ENCODE data around the gene GET3. TPM values are rescaled to one million over a fixed set of nuclear protein-coding genes. Genes with fewer than 3 reads are reported as not detected.
"Not testable (repeated sequence)": the region's sequence is repeated elsewhere in the genome, so short reads cannot be mapped to it uniquely, and the experiment has no call there.

The GET3 gene
- total and polyA plus RNA-seq, 9 donors, result 37.6 to 58.7 (median 51.5) TPM

GRCh38 chr19:12712077-12712476 is 25.2 kb upstream of the GET3 start:
- peaks cover 83% of the 10 kb centered on the region for H3K36me3 ChIP-seq (ENCODE audit: control insufficient read depth, insufficient read depth, low read length)
- H3K4me1 ChIP-seq (ENCODE audit: control insufficient read depth, insufficient read depth, low read length); DNase-seq; H3K9me3 ChIP-seq (replicated peaks; ENCODE audit: control insufficient read depth, low read depth, low read length); H3K27me3 ChIP-seq (ENCODE audit: control insufficient read depth, insufficient read depth, low read length); H3K4me3 ChIP-seq (ENCODE audit: low read length); H3K27ac ChIP-seq (ENCODE audit: low read length): not testable (repeated sequence)
- WGBS (ENCODE audit: insufficient coverage), result 96% methylated on average over 3 of the region's 14 CpGs

GRCh38 chr19:12713304-12713703 is 24.0 kb upstream of the GET3 start:
- not testable (repeated sequence) for H3K9me3 ChIP-seq (replicated peaks; ENCODE audit: control insufficient read depth, low read depth, low read length); H3K4me1 ChIP-seq (ENCODE audit: control insufficient read depth, insufficient read depth, low read length); DNase-seq; H3K27me3 ChIP-seq (ENCODE audit: control insufficient read depth, insufficient read depth, low read length); H3K27ac ChIP-seq (ENCODE audit: low read length); H3K4me3 ChIP-seq (ENCODE audit: low read length)
- peaks cover 85% of the 10 kb centered on the region for H3K36me3 ChIP-seq (ENCODE audit: control insufficient read depth, insufficient read depth, low read length)
- WGBS (ENCODE audit: insufficient coverage), result no CpG with 5 or more reads among the region's 9 CpGs

GRCh38 chr19:12715102-12715501 is 22.2 kb upstream of the GET3 start:
- no peaks in the 10 kb centered on the region for H3K27me3 ChIP-seq (ENCODE audit: control insufficient read depth, insufficient read depth, low read length)
- H3K9me3 ChIP-seq (replicated peaks; ENCODE audit: control insufficient read depth, low read depth, low read length), result no peaks in the 10 kb centered on the region
- no peak overlapping the region for H3K4me3 ChIP-seq (ENCODE audit: low read length)
- 95% methylated on average over 14 of the region's 15 CpGs for WGBS (ENCODE audit: insufficient coverage)
- H3K4me1 ChIP-seq (ENCODE audit: control insufficient read depth, insufficient read depth, low read length), result peaks cover 2% of the 10 kb centered on the region
- no peak overlapping the region for H3K27ac ChIP-seq (ENCODE audit: low read length)
- DNase-seq, result no peak
- peaks cover 82% of the 10 kb centered on the region for H3K36me3 ChIP-seq (ENCODE audit: control insufficient read depth, insufficient read depth, low read length)

DNA sequence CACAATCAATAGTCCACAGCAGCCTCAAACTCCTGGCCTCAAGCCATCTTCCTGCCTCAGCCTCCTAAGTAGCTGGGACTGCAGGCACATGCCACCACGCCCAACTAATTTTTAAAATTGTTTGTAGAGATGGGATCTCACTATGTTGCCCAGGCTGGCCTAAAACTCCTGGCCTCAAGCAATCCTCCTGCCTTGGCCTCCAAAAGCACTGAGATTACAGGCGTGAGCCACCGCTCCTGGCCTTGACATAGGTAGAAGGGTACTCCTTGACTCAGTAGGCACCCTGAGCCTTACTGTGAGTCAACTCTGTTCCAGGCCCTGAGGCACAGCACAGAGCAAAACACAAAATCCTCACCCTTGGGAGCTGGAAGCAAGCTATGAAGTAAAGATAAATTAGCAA is 21.4 kb upstream of the GET3 start:
- WGBS (ENCODE audit: insufficient coverage), result 100% methylated on average over 1 of the region's 3 CpGs

DNA sequence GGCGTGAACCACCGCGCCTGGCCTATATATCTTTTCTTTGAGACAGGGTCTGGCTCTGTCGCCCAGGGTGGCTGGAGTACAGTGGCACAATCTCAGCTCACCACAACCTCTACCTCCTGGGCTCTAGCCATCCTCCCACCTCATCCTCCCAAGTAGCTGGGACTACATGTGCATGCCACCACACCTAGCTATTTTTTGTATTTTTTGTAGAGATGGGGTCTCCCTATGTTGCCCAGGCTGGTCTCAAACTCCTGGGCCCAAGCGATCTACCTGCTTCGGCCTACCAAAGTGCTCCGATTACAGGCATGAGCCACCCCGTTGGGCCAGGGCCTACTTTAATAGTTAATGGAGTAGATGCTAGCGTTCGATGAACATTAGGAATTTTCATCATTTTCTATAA is 17.0 kb upstream of the GET3 start:
- peaks cover 33% of the 10 kb centered on the region for H3K4me1 ChIP-seq (ENCODE audit: control insufficient read depth, insufficient read depth, low read length)
- peak overlapping the region; percentile 96 for H3K27ac ChIP-seq (ENCODE audit: low read length)
- no peak for DNase-seq
- peak overlapping the region; percentile 65 for H3K4me3 ChIP-seq (ENCODE audit: low read length)
- no peaks in the 10 kb centered on the region for H3K27me3 ChIP-seq (ENCODE audit: control insufficient read depth, insufficient read depth, low read length)
- H3K9me3 ChIP-seq (replicated peaks; ENCODE audit: control insufficient read depth, low read depth, low read length), result no peaks in the 10 kb centered on the region
- 89% methylated on average over 4 of the region's 10 CpGs for WGBS (ENCODE audit: insufficient coverage)
- H3K36me3 ChIP-seq (ENCODE audit: control insufficient read depth, insufficient read depth, low read length), result peaks cover 37% of the 10 kb centered on the region

More for the DNA sequence above, 21.4 kb upstream of the GET3 start:
- H3K27me3 ChIP-seq (ENCODE audit: control insufficient read depth, insufficient read depth, low read length), result no peaks in the 10 kb centered on the region
- H3K4me1 ChIP-seq (ENCODE audit: control insufficient read depth, insufficient read depth, low read length), result peaks cover 10% of the 10 kb centered on the region
- no peak for DNase-seq
- peaks cover 74% of the 10 kb centered on the region for H3K36me3 ChIP-seq (ENCODE audit: control insufficient read depth, insufficient read depth, low read length)
- H3K27ac ChIP-seq (ENCODE audit: low read length), result no peak overlapping the region
- no peak overlapping the region for H3K4me3 ChIP-seq (ENCODE audit: low read length)
- H3K9me3 ChIP-seq (replicated peaks; ENCODE audit: control insufficient read depth, low read depth, low read length), result no peaks in the 10 kb centered on the region

DNA sequence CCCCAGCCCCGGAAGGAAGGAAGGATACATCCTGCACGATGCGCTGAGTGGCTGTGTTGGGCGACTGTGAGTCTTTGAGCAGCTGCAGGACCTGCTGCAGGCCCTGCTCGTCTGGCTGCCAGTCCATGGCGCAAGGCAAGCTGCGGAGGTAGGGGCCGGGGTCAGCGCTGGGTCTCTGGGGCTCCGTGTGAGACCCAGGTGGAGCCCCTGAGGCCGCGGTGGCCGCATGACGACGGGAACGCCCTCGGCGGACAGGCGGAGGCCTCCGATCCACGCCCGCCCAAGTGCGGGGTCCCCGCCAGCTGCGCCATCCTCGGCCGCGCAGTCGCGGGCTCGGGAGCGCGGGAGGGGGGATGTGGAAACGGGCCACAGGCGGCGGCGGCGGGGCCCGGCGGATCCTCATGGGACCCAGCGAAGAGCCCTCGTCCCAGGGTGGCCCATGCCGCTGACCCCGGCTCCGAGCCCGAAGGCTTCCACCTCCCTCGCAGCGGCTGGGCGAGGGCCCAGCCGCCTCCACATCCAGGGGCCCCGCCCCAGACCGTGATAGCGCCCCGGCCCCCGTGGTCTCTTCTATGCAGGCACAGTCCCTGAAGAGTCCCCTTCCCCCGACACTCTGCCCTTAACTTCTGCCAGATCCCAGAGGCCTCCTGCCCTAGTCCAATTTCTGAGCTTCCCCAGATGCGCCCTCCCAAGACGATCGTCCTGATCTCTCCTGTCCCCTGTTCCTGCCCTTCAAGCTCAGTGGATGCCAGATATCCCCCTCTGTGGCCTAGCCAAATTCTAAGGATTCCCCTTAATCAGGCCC is 16.2 kb upstream of the GET3 start:
- peaks cover 29% of the 10 kb centered on the region for H3K36me3 ChIP-seq (ENCODE audit: control insufficient read depth, insufficient read depth, low read length)
- H3K4me3 ChIP-seq (ENCODE audit: low read length), result peak overlapping the region; percentile 65
- peak overlapping the region; percentile 96 for H3K27ac ChIP-seq (ENCODE audit: low read length)
- H3K27me3 ChIP-seq (ENCODE audit: control insufficient read depth, insufficient read depth, low read length), result no peaks in the 10 kb centered on the region
- H3K4me1 ChIP-seq (ENCODE audit: control insufficient read depth, insufficient read depth, low read length), result peaks cover 33% of the 10 kb centered on the region
- H3K9me3 ChIP-seq (replicated peaks; ENCODE audit: control insufficient read depth, low read depth, low read length), result no peaks in the 10 kb centered on the region
- DNase-seq, result peak; percentile 52
- 5% methylated on average over 59 of the region's 59 CpGs for WGBS (ENCODE audit: insufficient coverage)

DNA sequence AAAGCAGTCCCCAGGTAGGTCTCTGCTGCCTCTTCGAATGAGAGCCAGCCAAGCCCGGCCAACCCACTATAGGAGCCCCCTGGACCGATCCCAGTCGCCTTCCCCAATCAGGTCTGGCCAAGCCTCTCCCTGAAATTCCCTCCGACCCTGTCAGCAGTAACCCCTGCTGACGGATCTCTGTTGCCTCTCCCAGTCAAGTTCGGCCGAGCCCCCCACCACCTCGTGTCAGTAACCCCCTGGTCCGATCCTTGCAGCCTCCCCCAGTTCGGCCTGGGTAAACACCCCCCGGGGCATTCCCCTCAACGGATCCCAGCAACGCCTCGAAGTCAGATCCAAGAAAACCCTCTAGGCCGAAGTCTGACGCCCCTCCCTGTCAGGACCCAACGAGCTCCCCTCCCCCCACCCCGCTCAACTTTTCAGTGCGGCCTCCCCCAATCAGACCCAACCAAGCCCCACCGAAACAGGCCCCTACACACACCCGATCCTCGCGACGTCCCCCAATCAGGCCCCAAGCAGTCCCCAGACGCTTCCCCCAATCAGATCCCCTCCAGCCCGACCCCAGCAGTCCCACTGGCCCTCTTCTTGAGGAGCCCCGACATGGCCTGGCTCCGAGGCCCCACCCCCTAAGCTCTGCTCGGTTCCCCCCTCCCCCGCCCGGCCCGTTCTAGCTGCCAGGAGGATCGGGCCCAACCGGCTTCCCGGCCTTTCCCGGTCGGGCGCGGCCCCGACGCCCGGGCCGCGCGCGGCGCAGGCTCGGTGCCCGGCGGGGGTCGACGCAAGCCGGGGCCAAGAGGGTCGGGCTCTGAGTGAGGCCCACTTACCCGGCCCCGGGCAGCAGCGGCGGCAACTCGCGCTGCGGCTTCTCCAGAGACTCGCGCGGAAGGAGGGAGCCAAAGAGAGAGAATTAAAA is 15.4 kb upstream of the GET3 start:
- WGBS (ENCODE audit: insufficient coverage), result under 1% methylated on average over 52 of the region's 65 CpGs
- peak; percentile 87 for DNase-seq
- no peaks in the 10 kb centered on the region for H3K27me3 ChIP-seq (ENCODE audit: control insufficient read depth, insufficient read depth, low read length)

GRCh38 chr19:12722566-12723380 is 14.5 kb upstream of the GET3 start:
- WGBS (ENCODE audit: insufficient coverage), result 2% methylated on average over 11 of the region's 32 CpGs
- peaks cover 18% of the 10 kb centered on the region for H3K36me3 ChIP-seq (ENCODE audit: control insufficient read depth, insufficient read depth, low read length)
- peak overlapping the region; percentile 73 for H3K4me3 ChIP-seq (ENCODE audit: low read length)
- H3K27ac ChIP-seq (ENCODE audit: low read length), result peak overlapping the region; percentile 96
- no peaks in the 10 kb centered on the region for H3K27me3 ChIP-seq (ENCODE audit: control insufficient read depth, insufficient read depth, low read length)
- no peaks in the 10 kb centered on the region for H3K9me3 ChIP-seq (replicated peaks; ENCODE audit: control insufficient read depth, low read depth, low read length)
- DNase-seq, result peak; percentile 100
- H3K4me1 ChIP-seq (ENCODE audit: control insufficient read depth, insufficient read depth, low read length), result peaks cover 33% of the 10 kb centered on the region

More for the DNA sequence above, 15.4 kb upstream of the GET3 start:
- no peaks in the 10 kb centered on the region for H3K9me3 ChIP-seq (replicated peaks; ENCODE audit: control insufficient read depth, low read depth, low read length)
- H3K27ac ChIP-seq (ENCODE audit: low read length), result peak overlapping the region; percentile 96
- peaks cover 24% of the 10 kb centered on the region for H3K36me3 ChIP-seq (ENCODE audit: control insufficient read depth, insufficient read depth, low read length)
- peak overlapping the region; percentile 65 for H3K4me3 ChIP-seq (ENCODE audit: low read length)
- H3K4me1 ChIP-seq (ENCODE audit: control insufficient read depth, insufficient read depth, low read length), result peaks cover 33% of the 10 kb centered on the region

- Histone ChIP-seq H3K9me3 (replicated peaks; ENCODE audit: control insufficient read depth, low read depth, low read length) (no peaks in the 10 kb centered on the region), H3K27me3 (ENCODE audit: control insufficient read depth, insufficient read depth, low read length) (no peaks in the 10 kb centered on the region), H3K36me3 (ENCODE audit: control insufficient read depth, insufficient read depth, low read length) (peaks cover 17% of the 10 kb centered on the region), H3K4me3 (ENCODE audit: low read length) (peak overlapping the region; percentile 73), H3K27ac (ENCODE audit: low read length) (peak overlapping the region; percentile 96), H3K4me1 (ENCODE audit: control insufficient read depth, insufficient read depth, low read length) (peaks cover 33% of the 10 kb centered on the region)
- DNase-seq, result peak; percentile 33
- WGBS (ENCODE audit: insufficient coverage), result 3% methylated on average over 5 of the region's 7 CpGs
These were observed 14.0 kb upstream of the GET3 start for GRCh38 chr19:12723381-12723640.
